OCI-LY7 (cell line): ENCODE results near the gene FXR1. TPM values are rescaled to one million over a fixed set of nuclear protein-coding genes. Genes with fewer than 3 reads are reported as not detected.

Source experiments
- BruUV-seq: library from RNA; stranded (reverse); fragments of 400-500 nt; replicated peaks from 2 replicates; lab custom pipeline; 2021; lab: Mats Ljungman, UMichigan
- CTCF ChIA-PET: fragments of 300-600 bp; sonication (Branson Sonifier 250); formaldehyde crosslinking; loops from one replicate; lab custom pipeline; 2022; ENCODE audit warnings: antibody characterized with exemption; ENCODE audit not compliant: unreplicated experiment; lab: Charles Lee
- POLR2A ChIA-PET: fragments of 300-600 bp; sonication (Branson Sonifier 250); formaldehyde crosslinking; loops from one replicate; lab custom pipeline; 2022; ENCODE audit warnings: antibody characterized with exemption; lab: Charles Lee
- DNase-seq: peaks from one replicate; pipeline ENCODE4 v3.0.0-alpha.2; 2015; ENCODE audit warnings: low spot score
- H2AFZ ChIP-seq: fragments of 200-600 bp; sonication (generic), shearing (Covaris generic); 2 replicates; pipeline ENCODE4 v1.6.1; 2014; ENCODE audit warnings: mild to moderate bottlenecking, antibody characterized with exemption, low read length, moderate library complexity
- H3K27ac ChIP-seq: fragments of 200-600 bp; sonication (generic); 2 replicates; pipeline ENCODE4 v1.5.1; 2014; ENCODE audit warnings: mixed run types, low read depth, mild to moderate bottlenecking, moderate library complexity, low read length, inconsistent platforms; ENCODE audit not compliant: poor library complexity, severe bottlenecking
- H3K36me3 ChIP-seq: fragments of 200-600 bp; sonication (generic); 2 replicates; pipeline ENCODE4 v1.6.1; 2014; ENCODE audit warnings: mild to moderate bottlenecking, antibody characterized with exemption, low read length, moderate library complexity, mixed read lengths; ENCODE audit not compliant: insufficient read depth
- H3K4me1 ChIP-seq: fragments of 200-600 bp; sonication (generic); 2 replicates; pipeline ENCODE4 v1.5.1; 2014; ENCODE audit warnings: mild to moderate bottlenecking, low read length; ENCODE audit not compliant: insufficient read depth, poor library complexity, severe bottlenecking
- H3K4me2 ChIP-seq: fragments of 200-600 bp; sonication (generic); 2 replicates; pipeline ENCODE4 v1.6.1; 2014; ENCODE audit warnings: mild to moderate bottlenecking, low read length
- H3K4me3 ChIP-seq: fragments of 200-600 bp; sonication (generic); 2 replicates; pipeline ENCODE4 v1.5.1; 2014; ENCODE audit warnings: mild to moderate bottlenecking, low read depth, low read length; ENCODE audit not compliant: poor library complexity, severe bottlenecking
- H3K79me2 ChIP-seq: fragments of 200-600 bp; sonication (generic); 2 replicates; pipeline ENCODE4 v1.6.1; 2016; ENCODE audit warnings: low read depth, mild to moderate bottlenecking, low read length, moderate library complexity, mixed read lengths; ENCODE audit not compliant: insufficient read depth
- H3K9me2 ChIP-seq: fragments of 200-600 bp; sonication (generic); 2 replicates; pipeline ENCODE4 v1.6.1; 2016; ENCODE audit warnings: mild to moderate bottlenecking, low read length, mixed read lengths; ENCODE audit not compliant: insufficient read depth
- H3K9me3 ChIP-seq: fragments of 200-600 bp; sonication (generic); 2 replicates; pipeline ENCODE4 v1.6.1; 2014; ENCODE audit warnings: mild to moderate bottlenecking, mixed run types, low read length, mixed read lengths
- H4K20me1 ChIP-seq: fragments of 200-600 bp; sonication (generic); 2 replicates; pipeline ENCODE4 v1.6.1; 2014; ENCODE audit warnings: mild to moderate bottlenecking, antibody characterized with exemption, low read length, moderate library complexity, mixed read lengths; ENCODE audit not compliant: insufficient read depth
- CTCF ChIP-seq: fragments of 200-600 bp; sonication (generic); conservative IDR thresholded peaks from 2 replicates; pipeline ENCODE4 v1.5.1; 2014; ENCODE audit warnings: mild to moderate bottlenecking, antibody characterized with exemption, low read length, moderate library complexity, mixed read lengths
- EZH2phosphoT487 ChIP-seq: fragments of 200-600 bp; sonication (generic); IDR thresholded peaks from 2 replicates; pipeline ENCODE4 v1.6.1; 2018; ENCODE audit warnings: low read depth, borderline replicate concordance, mild to moderate bottlenecking, mixed run types, antibody characterized with exemption, low read length, moderate library complexity, mixed read lengths
- intact Hi-C: fragments of 100-400 bp; cut with micrococcal nuclease; formaldehyde crosslinking; loops from one replicate; pipeline ENCODE4 v1.10.0; 2022; ENCODE audit not compliant: unreplicated experiment
- total RNA-seq, 2 experiments: library from RNA; depleted of rRNA in 1 of 2; stranded (reverse); fragments of >200 nt in 1 of 2; shearing (Covaris generic) in 1 of 2; gene quantifications; 2 replicates each; pipeline ENCODE4 v1.2.3, GENCODE V29; 2014 to 2022

Gene FXR1
- total RNA-seq, 2 experiments from 2014 or later, result 90.6 to 161 TPM

- DNase-seq, result no peak
- ChIA-PET POLR2A (no interaction called here), CTCF (no interaction called here)
- peaks cover 90% of the 10 kb centered on the region for H3K36me3 ChIP-seq
- no peak overlapping the region for H3K4me3 ChIP-seq
- BruUV-seq, result no TSS peak
- H3K9me2 ChIP-seq, result no peaks in the 10 kb centered on the region
- peaks cover 27% of the 10 kb centered on the region for H3K4me1 ChIP-seq
- intact Hi-C loops, result no loop called here
- TF ChIP-seq EZH2phosphoT487 (no peak), CTCF (no peak)
- H3K4me2 ChIP-seq, result no peak overlapping the region
- no peak overlapping the region for H2AFZ ChIP-seq
- H3K27ac ChIP-seq, result no peak overlapping the region
- H3K9me3 ChIP-seq, result no peaks in the 10 kb centered on the region
- H4K20me1 ChIP-seq, result peaks cover 65% of the 10 kb centered on the region
- H3K79me2 ChIP-seq, result peaks cover 100% of the 10 kb centered on the region
Observed at GRCh38 chr3:180922242-180922641, 9.8 kb downstream of the FXR1 start.

- H2AFZ ChIP-seq, result no peak overlapping the region
- TF ChIP-seq EZH2phosphoT487, result no peak
- no peak overlapping the region for H3K27ac ChIP-seq
- ChIA-PET CTCF (no interaction called here), POLR2A (no interaction called here)
- peaks cover 90% of the 10 kb centered on the region for H3K36me3 ChIP-seq
- no peak overlapping the region for H3K4me3 ChIP-seq
- H3K4me1 ChIP-seq, result peaks cover 20% of the 10 kb centered on the region
- peaks cover 60% of the 10 kb centered on the region for H4K20me1 ChIP-seq
- intact Hi-C loops, result no loop called here
- no TSS peak for BruUV-seq
- H3K79me2 ChIP-seq, result peaks cover 100% of the 10 kb centered on the region
- no peak for DNase-seq
- no peak overlapping the region for H3K4me2 ChIP-seq
- H3K9me3 ChIP-seq, result peaks cover 4% of the 10 kb centered on the region; the same call in 1 of the 2 replicates
- no peaks in the 10 kb centered on the region for H3K9me2 ChIP-seq
Observed at GRCh38 chr3:180923561-180923960, 11.1 kb downstream of the FXR1 start.

- H3K4me2 ChIP-seq, result no peak overlapping the region
- H3K4me3 ChIP-seq, result no peak overlapping the region
- H3K27ac ChIP-seq, result no peak overlapping the region
- H2AFZ ChIP-seq, result no peak overlapping the region
- intact Hi-C loops, result no loop called here
- no peak for DNase-seq
- TF ChIP-seq EZH2phosphoT487, result no peak
- no peak for TF ChIP-seq CTCF
- H3K9me3 ChIP-seq, result peaks cover 4% of the 10 kb centered on the region; the same call in 1 of the 2 replicates
- no TSS peak for BruUV-seq
- no peaks in the 10 kb centered on the region for H3K9me2 ChIP-seq
- ChIA-PET POLR2A (interaction anchor here (1.0 kb wide), 2 partner anchors 8 to 36 kb away, joined by 3 to 4 read pairs; no protein-coding TSS in a partner anchor), CTCF (no interaction called here)
- peaks cover 81% of the 10 kb centered on the region for H3K36me3 ChIP-seq
- peaks cover 100% of the 10 kb centered on the region for H3K79me2 ChIP-seq
- H4K20me1 ChIP-seq, result peaks cover 68% of the 10 kb centered on the region
- peaks cover 24% of the 10 kb centered on the region for H3K4me1 ChIP-seq
Observed at GRCh38 chr3:180926526-180926925, 14.1 kb downstream of the FXR1 start.
